CD4-positive, alpha-beta T cell treated with Interleukin-15 for 1 hour (primary cell): Measurements from ENCODE around the gene BAZ2A.
"Not testable (repeated sequence)": the region's sequence is repeated elsewhere in the genome, so short reads cannot be mapped to it uniquely, and the experiment has no call there.

ENCODE experiments used
- DNase-seq: peaks from one replicate; pipeline ENCODE4 v3.0.0-alpha.2; 2020

Gene BAZ2A

GRCh38 chr12:56630180-56630632 lies at the start of gene BAZ2A:
Gene BAZ2A (minus strand): TSS chr12:56630326. CDS start chr12:56617530, 12,796 bp downstream.
- DNase-seq, result peak; percentile 84

GRCh38 chr12:56678852-56679251 lies 48.7 kb upstream of the BAZ2A start:
- no peak for DNase-seq

- no peak for DNase-seq
These were observed 47.6 kb upstream of the BAZ2A start for GRCh38 chr12:56677680-56678079.

- DNase-seq, result no peak
These were observed 46.9 kb upstream of the BAZ2A start for GRCh38 chr12:56676851-56677580.

- no peak for DNase-seq
These were observed 41.5 kb upstream of the BAZ2A start for GRCh38 chr12:56671608-56672007.

GRCh38 chr12:56670836-56671235 lies 40.7 kb upstream of the BAZ2A start:
- DNase-seq, result no peak

GRCh38 chr12:56668197-56668457 lies 38.0 kb upstream of the BAZ2A start:
- no peak for DNase-seq

- no peak for DNase-seq
These were observed 32.0 kb upstream of the BAZ2A start for GRCh38 chr12:56661979-56662638.

GRCh38 chr12:56661560-56661959 lies 31.4 kb upstream of the BAZ2A start:
- DNase-seq, result no peak

- no peak for DNase-seq
These were observed 28.8 kb upstream of the BAZ2A start for GRCh38 chr12:56658921-56659320.

- DNase-seq, result no peak
These were observed 27.6 kb upstream of the BAZ2A start for GRCh38 chr12:56657416-56658379.

GRCh38 chr12:56653781-56654180 lies 23.7 kb upstream of the BAZ2A start:
- DNase-seq, result not testable (repeated sequence)

GRCh38 chr12:56648023-56648422 lies 17.9 kb upstream of the BAZ2A start:
- not testable (repeated sequence) for DNase-seq

GRCh38 chr12:56645717-56646446 lies 15.8 kb upstream of the BAZ2A start, which contains the start of gene ATP5F1B:
Gene ATP5F1B (minus strand): TSS chr12:56645984. CDS start chr12:56645963, 21 bp downstream.
- DNase-seq, result peak; percentile 97

GRCh38 chr12:56645201-56645716 lies 15.1 kb upstream of the BAZ2A start:
- DNase-seq, result no peak

- no peak for DNase-seq
These were observed 14.5 kb upstream of the BAZ2A start for GRCh38 chr12:56644654-56645053.

GRCh38 chr12:56641219-56641618 lies 11.1 kb upstream of the BAZ2A start:
- no peak for DNase-seq

- DNase-seq, result no peak
These were observed 7.5 kb upstream of the BAZ2A start for GRCh38 chr12:56637621-56638020.

- DNase-seq, result peak; percentile 97
These were observed 6.8 kb upstream of the BAZ2A start for GRCh38 chr12:56636675-56637540.

GRCh38 chr12:56635806-56636674 lies 5.9 kb upstream of the BAZ2A start:
- peak; percentile 86 for DNase-seq
